Thymus (tissue), 11 donors: ENCODE data around the gene FBXL19. TPM values are rescaled to one million over a fixed set of nuclear protein-coding genes. Genes with fewer than 3 reads are reported as not detected.

Experiments
- DNase-seq, 9 donors: peaks; one replicate each; pipeline ENCODE4 v3.0.0-alpha.2; 2013; ENCODE audit warnings: low spot score in 9 of 9, low read depth in 6 of 9, missing footprints in 1 of 9
- H3K27ac ChIP-seq, 2 donors: one replicate each; pipeline ENCODE4 v1.5.1; 2013; ENCODE audit warnings: control low read depth in 1 of 2, low read depth in 1 of 2, low read length in 1 of 2, mild to moderate bottlenecking in 1 of 2, moderate library complexity in 1 of 2
- H3K27me3 ChIP-seq, 2 donors: one replicate each; pipeline ENCODE4 v1.5.1; 2013; ENCODE audit warnings: low read length in 1 of 2; ENCODE audit not compliant: control insufficient read depth in 2 of 2, insufficient read depth in 1 of 2
- H3K36me3 ChIP-seq, 2 donors: one replicate each; pipeline ENCODE4 v1.5.1; 2013; ENCODE audit warnings: low read length in 1 of 2, mild to moderate bottlenecking in 1 of 2, moderate library complexity in 1 of 2; ENCODE audit not compliant: control insufficient read depth in 2 of 2, insufficient read depth in 2 of 2
- H3K4me1 ChIP-seq, 2 donors: one replicate each; pipeline ENCODE4 v1.5.1; 2013; ENCODE audit warnings: low read length in 2 of 2; ENCODE audit not compliant: control insufficient read depth in 2 of 2, insufficient read depth in 2 of 2
- H3K4me3 ChIP-seq, 2 donors: one replicate each; pipeline ENCODE4 v1.5.1; 2013; ENCODE audit warnings: low read length in 2 of 2, control low read depth in 1 of 2, mild to moderate bottlenecking in 1 of 2
- H3K9me3 ChIP-seq, 2 donors: one replicate each; pipeline ENCODE4 v1.5.1; 2013; ENCODE audit warnings: low read length in 1 of 2, mild to moderate bottlenecking in 1 of 2; ENCODE audit not compliant: control insufficient read depth in 2 of 2, insufficient read depth in 1 of 2
- WGBS: extraction: QIAGEN DNeasy Blood & Tissue Kit; methylation state at CpG from one replicate; pipeline ENCODE4 v1.1.7; 2013; 5-methylcytosine and 5-hydroxymethylcytosine counted together
- polyA plus RNA-seq: library from polyadenylated mRNA; stranded (reverse); fragments of 200-250 nt; gene quantifications from one replicate; pipeline ENCODE4 v1.2.3, GENCODE V29; 2013
- total RNA-seq: library from RNA; stranded (reverse); fragments of 120-200 nt; gene quantifications from one replicate; pipeline ENCODE4 v1.2.4, GENCODE V29; 2013
- donor health status: healthy.

Gene FBXL19
- total and polyA plus RNA-seq, 2 donors = 10.2 to 17.0 TPM

DNA sequence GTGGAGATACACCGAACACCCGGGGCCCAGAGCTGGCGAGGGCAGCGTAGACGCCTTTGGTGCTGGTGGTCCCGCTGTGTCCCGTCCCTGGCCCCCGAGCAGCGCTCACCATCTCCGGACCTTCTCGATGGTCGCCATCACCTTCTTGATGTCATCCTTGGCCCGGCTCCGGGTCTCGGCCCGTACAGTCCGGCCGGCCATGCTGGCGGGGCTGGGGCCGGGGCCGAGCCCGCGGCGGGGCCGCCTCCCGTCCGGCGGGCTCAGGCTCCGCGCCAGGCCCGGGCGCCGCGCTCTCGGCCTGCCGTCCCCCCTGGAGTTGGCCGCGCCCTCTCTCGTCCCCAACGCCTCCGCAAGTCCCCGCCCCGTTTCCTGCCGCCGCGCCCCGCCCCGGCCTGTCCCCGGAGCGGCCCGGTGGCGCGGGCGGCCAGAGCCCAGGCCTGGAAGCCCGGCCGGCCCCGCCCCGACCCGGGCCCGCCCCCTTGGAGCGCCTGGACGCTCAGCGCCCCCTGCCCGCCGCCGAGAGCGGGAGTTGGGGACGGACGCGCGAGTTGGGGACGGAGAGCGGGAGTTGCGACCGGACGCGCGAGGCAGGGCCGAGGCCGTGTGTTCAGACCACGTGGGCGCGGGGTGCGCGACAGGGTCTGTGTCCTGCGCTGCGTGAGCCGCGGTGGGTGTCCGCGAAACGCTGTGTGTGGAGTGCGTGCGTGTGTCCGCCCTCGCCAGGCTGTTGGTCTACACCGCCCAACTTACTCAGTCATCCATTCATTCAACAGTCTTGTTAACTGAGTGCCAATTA lies 29.4 kb upstream of the FBXL19 start, which contains the start of gene BCL7C:
Gene BCL7C (minus strand): TSS at position 334 of the 796 bp plus-strand sequence. CDS start 133 bp downstream, at position 201.
- H3K9me3 ChIP-seq = no peaks in the 10 kb centered on the region
- peak in 2 of 9 donors; percentile 51 to 71 for DNase-seq
- H3K4me3 ChIP-seq = peak within 1 kb of the TSS; percentile 62 to 79
- 3% methylated on average over 97 of the region's 97 CpGs for WGBS
- peak within 1 kb of the TSS; percentile 70 to 94 for H3K27ac ChIP-seq
- peaks cover 18 to 40% of the 10 kb centered on the region in 2 donors for H3K4me1 ChIP-seq
- no peaks in the 10 kb centered on the region for H3K27me3 ChIP-seq
- H3K36me3 ChIP-seq = peaks cover 4 to 23% of the 10 kb centered on the region in 2 donors

DNA sequence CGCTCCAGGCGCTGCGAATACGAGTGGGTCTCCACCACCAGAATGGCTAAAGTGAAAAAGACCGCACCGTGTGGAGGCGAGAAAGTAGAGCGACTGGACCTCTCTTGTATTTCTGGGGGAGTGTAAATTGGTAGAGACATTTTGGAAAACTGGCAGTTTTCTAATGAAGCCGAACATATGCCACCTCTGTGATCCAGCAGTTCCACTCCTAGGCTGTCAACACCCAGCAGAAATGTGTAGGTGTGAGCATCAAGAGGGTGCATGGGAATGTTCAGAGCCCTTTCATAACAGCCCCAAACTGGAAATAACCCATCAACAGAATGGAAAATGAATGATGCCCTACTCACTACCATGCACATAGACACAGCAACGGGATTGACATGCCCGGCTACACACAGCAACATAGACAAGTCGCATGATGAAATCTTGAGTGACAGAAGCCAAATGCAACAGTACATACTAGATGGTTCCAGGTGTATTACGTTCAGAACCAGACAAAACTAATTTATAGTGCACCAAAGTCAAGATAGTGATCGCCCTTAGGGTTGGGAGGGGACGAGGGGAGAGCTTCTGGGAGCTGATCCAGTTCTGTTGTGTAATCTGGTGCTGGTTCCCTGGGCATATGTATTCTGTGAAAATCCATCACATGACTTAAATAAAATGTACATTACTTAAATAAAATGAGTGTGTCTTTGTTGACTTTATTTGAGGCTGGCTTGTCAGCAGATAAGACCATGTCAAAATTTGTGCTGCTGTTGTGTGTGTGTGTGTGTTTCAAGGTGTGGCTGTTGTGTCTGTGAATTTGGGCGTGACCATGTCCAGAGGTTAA lies 28.6 kb upstream of the FBXL19 start:
- H3K9me3 ChIP-seq = no peaks in the 10 kb centered on the region
- H3K27me3 ChIP-seq = no peaks in the 10 kb centered on the region
- 74% methylated on average over 16 of the region's 16 CpGs for WGBS
- H3K4me3 ChIP-seq = peak overlapping the region; percentile 30 to 79
- peaks cover 18 to 40% of the 10 kb centered on the region in 2 donors for H3K4me1 ChIP-seq
- DNase-seq = no peak
- H3K27ac ChIP-seq = peak overlapping the region; percentile 70 to 94
- peaks cover 0 to 15% of the 10 kb centered on the region in 2 donors for H3K36me3 ChIP-seq

DNA sequence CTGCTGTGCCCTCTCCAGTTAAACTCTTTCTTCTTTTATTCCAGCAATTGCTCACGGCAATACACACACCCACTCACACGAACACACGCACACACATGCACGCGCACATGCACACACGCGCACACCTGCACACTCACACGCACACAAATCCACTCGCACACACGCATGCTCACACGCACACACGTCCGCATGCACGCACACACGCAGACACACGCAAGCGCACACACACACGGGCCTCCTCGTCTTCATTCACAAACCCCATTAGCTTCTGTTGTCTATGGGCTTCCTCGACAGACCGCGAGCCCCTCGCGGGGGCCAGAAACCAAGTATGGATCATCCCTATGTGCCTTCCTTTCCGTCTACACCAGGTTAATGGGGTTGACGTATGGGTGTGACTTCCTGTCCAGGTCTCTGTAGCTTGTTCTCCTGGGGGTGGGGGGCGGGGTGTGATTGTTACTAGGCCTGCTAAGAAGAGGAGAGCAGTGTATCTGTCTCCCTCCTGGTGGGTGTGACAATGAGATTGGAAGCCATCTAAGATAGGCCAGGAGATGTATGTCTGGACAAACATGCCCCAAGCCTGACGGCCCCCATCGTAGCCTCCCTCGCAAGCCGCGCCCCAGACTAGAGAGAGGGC lies 27.6 kb upstream of the FBXL19 start:
- H3K4me1 ChIP-seq = peaks cover 18 to 40% of the 10 kb centered on the region in 2 donors
- 94% methylated on average over 32 of the region's 32 CpGs for WGBS
- no peak for DNase-seq

DNA sequence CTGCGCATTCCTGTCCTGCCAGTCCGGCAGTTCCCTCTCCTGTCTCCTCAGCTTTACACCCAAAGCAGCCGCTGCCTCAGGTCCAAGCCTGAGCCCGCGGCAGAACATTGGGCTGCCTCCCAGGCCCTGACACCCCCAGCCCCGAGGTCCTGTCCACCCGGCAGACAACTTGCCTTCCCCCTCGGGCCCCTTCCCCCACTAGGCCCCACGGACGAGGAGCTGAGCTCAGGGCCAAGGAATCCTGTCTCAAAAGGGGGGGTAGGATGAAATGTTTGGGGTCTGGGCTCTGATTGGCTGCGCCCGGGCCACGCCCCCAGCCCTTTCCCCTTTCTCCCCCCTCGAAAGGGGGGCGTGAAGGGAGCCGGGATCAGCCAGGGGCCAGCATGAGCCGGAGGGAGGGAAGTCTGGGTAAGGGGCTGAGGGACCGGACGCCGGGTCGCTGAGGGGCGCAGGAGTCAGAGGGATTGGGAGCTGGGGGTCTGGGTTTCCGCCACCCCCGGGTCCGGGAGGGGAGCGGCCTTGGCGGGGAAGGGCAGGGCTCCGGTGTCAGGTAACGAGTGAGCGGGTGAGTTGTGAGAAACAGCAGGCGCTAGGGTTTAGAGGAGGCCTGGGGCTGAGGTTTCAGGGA lies 27.0 kb upstream of the FBXL19 start, which contains the start of gene CTF1:
Gene CTF1 (plus strand): TSS at position 354 of the 628 bp plus-strand sequence. CDS start 30 bp downstream, at position 384.
- Histone ChIP-seq H3K27ac (peak within 1 kb of the TSS; percentile 92 to 95), H3K4me1 (peaks cover 22 to 44% of the 10 kb centered on the region in 2 donors), H3K9me3 (no peaks in the 10 kb centered on the region), H3K27me3 (no peaks in the 10 kb centered on the region), H3K4me3 (peak within 1 kb of the TSS; percentile 60 to 61), H3K36me3 (peaks cover 0 to 8% of the 10 kb centered on the region in 2 donors)
- peak in 1 of 9 donors; percentile 54 for DNase-seq
- 26% methylated on average over 31 of the region's 31 CpGs for WGBS

More for the DNA sequence above, 27.6 kb upstream of the FBXL19 start:
- H3K36me3 ChIP-seq = peaks cover 0 to 10% of the 10 kb centered on the region in 2 donors
- no peaks in the 10 kb centered on the region for H3K9me3 ChIP-seq
- no peaks in the 10 kb centered on the region for H3K27me3 ChIP-seq
- peak overlapping the region; percentile 92 to 95 for H3K27ac ChIP-seq
- H3K4me3 ChIP-seq = peak overlapping the region in 1 of 2 donors; percentile 60

DNA sequence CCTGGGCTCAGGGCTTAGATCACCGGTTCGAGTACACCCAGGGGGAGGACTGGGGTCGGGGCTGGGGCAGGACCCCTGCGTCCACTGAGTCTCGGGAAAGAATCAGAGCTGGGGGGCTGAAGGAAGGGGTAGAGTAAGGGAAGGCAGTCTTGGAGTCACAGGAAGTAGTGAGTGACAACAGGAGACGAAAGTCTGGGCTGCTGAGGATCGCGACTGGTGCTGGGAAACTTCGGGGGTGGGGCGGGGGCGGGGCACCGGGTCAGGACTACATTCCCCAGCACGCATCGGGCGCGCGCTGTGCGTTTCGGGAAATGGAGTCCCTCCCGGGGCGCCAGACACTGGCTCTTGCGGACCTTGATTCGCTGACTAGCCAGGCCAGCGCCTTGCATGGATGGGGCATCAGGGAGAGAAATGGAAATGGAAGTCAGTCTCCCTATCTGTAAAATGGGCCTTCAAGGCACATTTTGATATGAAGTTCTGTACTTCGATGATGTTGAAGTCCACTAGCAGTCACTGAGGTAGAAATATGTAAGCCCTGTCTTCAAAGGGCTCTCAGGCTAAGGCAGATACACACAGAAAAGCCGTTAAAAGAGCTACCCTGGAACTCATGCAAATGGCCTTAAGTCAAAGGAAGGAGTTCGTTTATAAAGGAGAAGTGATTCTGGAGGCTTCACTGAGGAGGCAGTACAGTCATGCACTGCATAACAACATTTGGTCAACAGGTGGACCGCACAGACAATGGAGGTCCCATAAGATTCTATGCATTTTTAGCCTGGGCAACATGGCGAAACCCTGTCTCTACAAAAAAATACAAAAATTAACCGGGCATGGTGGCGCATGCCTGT lies 26.3 kb upstream of the FBXL19 start:
- Histone ChIP-seq H3K9me3 (no peaks in the 10 kb centered on the region), H3K36me3 (peaks cover 0 to 4% of the 10 kb centered on the region in 2 donors), H3K27me3 (no peaks in the 10 kb centered on the region), H3K4me1 (peaks cover 26 to 49% of the 10 kb centered on the region in 2 donors), H3K4me3 (peak overlapping the region; percentile 60 to 61), H3K27ac (peak overlapping the region; percentile 92 to 95)
- DNase-seq = peak in 7 of 9 donors; percentile 63 to 90 (median 83)
- 21% methylated on average over 31 of the region's 31 CpGs for WGBS

DNA sequence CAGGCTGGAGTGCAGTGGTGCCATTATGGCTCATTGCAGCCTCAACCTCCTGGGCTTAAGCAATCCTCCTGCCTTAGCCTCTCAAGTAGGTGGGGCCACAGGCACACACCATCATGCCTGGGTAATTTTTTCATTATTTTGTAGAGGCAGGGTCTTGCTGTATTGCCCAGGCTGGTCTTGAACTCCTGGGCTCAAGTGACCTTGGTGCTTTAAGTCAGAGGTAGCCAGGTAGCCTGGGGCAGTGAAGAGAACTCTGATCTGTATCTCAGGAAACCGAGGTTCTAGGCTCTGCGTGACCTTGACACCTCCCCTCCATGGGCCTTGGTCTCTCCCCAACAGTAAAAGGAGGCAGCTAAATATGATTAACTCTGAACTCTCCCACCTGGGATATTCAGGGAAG lies 23.6 kb upstream of the FBXL19 start:
- Histone ChIP-seq H3K36me3 (no peaks in the 10 kb centered on the region), H3K4me1 (peaks cover 29 to 53% of the 10 kb centered on the region in 2 donors), H3K27ac (no peak overlapping the region), H3K9me3 (peaks cover 0 to 18% of the 10 kb centered on the region in 2 donors), H3K4me3 (no peak overlapping the region), H3K27me3 (no peaks in the 10 kb centered on the region)
- DNase-seq = no peak
- WGBS = 87% methylated on average over 2 of the region's 2 CpGs

DNA sequence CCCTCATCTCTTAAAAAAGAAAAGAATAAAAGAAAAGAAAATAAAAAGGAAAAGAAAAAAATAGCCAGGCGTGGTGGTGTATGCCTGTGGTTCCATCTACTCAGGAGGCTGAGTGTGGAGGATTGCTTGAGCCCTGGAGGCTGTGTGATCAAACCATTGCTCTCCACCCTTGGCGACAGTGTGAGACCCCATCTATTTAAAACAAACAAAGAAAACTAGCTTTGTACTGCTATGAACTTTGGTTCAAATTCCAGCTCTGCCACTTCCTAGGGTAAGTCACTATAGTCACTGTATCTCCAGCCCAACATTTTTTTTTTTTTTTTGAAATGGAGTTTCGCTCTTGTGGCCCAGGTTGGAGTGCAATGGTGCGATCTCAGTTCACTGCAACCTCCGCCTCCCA lies 22.8 kb upstream of the FBXL19 start:
- DNase-seq = no peak
- WGBS = 97% methylated on average over 5 of the region's 5 CpGs
- Histone ChIP-seq H3K27me3 (no peaks in the 10 kb centered on the region), H3K27ac (no peak overlapping the region), H3K36me3 (no peaks in the 10 kb centered on the region), H3K4me3 (no peak overlapping the region), H3K4me1 (peaks cover 29 to 52% of the 10 kb centered on the region in 2 donors), H3K9me3 (peaks cover 0 to 20% of the 10 kb centered on the region in 2 donors)
